Astrocyte of the hippocampus (primary cell): ENCODE results near the gene ISY1.
"Not testable (repeated sequence)": the region's sequence is repeated elsewhere in the genome, so short reads cannot be mapped to it uniquely, and the experiment has no call there.

Source experiments
- DNase-seq: peaks from one replicate; pipeline ENCODE4 v3.0.0; 2011; ENCODE audit warnings: low read depth, low spot score

Gene ISY1

DNA sequence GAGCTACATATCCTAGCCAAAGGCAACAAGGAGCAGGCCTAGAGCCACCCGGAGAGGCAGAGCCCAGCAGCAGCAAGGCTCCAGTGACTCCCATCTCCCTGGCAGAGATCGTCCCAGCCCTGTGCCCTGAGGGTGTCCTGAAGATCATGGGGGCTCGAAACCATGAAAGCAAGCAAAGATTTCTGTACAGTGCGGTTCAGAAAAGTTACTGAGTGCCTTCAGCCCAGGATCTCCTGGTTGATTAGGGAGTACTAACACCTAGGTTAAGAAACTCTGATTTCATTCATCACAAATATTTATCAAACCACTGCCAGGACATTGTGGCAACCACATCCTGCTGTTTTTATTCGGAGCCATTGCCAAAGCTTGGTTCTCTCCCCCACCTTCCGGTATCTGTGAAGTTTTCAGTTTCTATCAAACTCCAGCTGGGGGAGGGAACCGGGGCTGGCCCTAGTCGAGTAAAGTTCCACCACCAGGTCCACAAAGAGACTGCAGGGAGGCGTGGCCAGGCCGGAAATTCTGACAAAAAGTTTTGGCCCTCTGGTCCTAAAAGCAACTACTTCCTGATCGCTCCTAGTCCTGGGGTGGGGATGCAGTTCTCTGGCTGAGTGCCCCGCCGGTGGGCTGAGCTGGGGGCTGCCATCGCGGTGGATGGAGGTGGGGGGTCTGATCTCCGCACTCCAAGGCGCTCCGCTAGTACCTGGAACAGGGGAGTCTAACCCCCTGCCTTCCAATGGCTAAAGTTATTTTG lies 40.4 kb downstream of the ISY1 start:
- DNase-seq: peak; percentile 92

DNA sequence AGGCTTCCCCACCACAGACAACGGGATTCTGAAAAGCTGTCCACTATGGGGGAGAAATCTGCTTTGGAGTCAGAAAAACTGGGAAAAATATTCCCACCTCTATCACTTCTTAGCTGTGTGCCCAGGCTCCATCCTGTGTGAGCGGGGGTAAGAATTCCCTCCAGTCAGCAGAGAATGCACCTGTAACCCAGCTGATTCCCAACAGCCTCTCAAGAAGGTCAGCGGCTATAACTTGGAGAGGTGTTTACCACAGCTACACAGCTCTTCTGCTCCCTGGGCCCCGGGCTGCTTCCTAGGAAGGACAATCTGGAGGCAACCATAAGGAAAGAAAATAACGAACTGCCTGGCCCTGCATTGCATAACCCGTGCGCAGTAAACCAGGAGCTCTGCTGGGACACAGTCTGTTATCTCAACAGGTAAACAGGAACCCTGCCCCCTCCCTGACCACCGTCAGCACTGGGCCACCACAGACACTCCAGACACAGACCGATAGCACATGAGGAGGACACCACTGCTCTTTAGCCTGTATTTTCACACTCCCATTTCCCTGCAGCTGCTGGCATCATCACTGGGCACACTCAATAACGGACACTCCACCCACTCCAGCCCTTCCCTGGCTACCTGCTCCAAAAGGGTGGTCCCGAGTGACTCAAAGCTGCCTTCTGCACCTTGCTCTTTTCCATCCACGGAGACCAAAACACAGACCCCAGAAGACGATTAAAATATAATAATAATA lies 41.3 kb downstream of the ISY1 start:
- DNase-seq: no peak

DNA sequence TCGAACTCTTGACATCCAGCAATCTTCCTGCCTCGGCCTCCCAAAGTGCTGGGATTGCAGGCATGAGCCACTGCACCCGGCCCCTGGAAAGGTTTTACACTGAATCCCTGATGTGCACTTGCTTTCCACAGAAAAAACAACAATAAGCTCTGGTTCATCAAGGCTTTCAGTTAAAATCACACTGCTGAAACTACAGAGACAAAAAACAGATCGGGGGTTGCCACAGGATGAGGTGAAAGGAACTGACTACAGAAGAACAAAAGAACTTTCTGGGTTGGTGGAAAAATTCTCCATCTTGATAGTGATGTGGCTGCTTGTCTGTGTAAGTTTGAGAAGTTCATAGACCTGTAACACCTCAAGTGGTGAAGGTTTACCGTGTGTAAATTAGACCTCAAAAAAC lies 42.1 kb downstream of the ISY1 start:
- DNase-seq: no peak

DNA sequence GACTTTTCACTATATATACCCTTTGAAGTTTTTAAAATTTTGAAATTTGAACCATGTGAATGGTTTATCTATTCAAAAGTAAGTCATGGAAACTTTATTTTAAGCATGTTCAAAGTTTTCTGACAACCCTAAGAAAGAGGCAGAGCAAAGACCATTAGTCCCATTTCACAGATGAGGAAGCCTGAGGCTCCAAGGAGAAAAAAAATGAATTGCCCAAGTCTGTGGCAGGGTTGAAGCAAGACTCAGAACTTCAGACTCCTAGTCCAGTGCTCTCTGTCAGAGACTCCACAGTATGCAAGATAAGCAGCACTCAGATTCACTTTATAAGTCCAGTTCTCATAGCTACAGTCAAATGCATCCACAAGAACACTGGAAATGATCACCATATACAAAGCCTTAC lies 43.7 kb downstream of the ISY1 start:
- DNase-seq: no peak

DNA sequence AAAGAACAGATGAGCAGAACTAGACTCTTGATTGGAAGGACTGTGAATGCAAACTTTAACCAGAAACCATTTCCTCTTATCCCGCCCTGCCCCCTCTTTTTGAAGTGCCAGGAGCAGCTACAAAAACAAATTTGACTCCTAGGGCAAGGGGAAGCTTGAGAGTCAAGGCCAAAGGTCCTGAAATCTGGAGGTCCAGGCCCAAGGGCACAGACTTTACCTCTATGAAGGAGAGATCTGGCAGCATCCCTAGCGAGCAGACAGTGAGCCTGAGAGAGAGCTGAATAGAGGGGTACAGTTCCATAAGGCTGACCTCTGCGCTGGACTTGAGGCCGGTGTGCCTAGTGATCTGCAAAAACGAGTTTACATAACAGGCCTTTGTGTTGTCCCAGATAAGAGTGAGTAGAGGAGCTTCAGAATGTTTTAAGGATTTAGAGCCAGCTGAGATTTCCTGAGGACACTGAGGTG lies 44.3 kb downstream of the ISY1 start:
- DNase-seq: no peak

DNA sequence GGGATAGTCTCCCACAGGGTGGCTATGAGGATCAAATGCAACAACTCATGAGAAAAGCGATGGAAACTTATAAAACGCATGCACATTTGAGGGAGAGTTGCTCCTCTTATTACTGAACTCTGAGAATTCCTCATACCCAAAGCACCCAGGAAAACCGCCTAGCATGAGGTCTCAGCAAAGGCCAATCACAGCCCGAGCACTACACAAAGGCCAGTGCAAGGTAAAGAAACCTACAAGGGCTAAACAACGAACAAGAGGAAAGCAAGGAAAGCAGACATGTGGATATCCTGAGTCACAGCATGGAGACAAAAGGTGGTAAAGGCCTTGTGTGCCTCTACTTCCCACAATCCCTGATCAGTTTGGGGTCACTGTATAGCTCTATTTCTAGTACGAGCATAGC lies 46.4 kb downstream of the ISY1 start:
- no peak for DNase-seq

DNA sequence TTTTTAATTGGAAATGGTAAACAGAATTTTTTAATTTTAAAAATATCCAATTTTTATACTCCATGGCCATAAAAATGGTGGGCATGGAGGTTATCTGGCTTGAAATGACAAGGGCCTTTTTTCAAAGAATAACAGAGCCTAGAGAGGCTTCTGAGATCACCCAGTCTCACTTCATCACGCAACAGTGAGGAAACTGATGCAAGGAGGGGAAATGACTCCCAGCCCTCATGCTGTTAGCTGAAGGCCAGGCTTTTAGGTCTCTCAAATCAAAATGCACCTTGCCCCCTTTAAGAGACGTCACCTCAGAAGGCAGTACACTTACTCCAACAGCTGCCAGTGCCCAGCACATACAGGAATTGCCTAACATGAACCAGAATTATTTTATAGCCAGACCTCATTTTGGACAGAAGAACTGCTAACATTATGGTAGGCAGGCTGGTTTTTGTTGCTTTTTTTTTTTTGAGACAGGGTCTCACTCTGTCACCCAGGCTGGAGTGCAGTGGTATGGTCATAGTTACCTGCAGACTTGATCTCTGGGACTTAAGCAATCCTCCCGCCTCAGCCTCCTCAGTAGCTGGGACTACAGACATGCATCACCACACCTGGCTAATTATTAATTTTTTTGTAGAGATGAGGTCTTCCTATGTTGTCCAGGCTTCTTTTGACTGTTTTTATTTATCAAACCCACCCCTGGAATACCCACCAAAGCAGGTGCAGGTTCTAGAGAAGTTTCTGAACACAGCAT lies 48.4 kb downstream of the ISY1 start:
- no peak for DNase-seq

DNA sequence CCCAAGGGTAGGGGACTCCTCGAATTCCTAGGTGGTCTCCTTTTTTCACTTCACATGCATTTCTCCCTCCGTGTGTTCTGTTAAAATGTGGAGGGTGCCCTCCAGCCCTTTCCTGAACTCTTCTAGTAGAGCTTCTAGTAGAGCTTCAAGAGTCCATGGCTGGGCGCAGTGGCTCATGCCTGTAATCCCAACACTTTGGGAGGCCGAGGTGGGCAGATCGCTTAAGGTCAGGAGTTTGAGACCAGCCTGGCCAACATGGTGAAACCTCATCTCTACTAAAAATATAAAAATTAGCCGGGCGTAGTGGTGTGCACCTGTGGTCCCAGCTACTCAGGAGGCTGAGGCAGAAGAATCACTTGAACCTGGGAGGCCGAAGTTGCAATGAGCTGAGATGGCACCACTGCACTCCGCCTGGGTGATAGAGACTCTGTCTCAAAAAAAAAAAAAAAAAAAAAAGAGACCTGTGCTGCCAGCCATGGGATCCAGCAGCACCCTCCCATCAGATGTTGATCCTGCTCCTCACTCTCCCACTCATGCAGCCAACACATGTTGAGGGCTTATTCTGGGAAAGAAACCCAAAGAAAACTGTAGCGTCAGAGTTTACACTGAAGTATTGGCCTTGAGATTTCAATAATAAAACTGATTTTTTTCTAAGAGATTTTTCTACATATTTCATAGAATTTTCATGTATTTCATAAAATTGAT lies 49.6 kb downstream of the ISY1 start:
- not testable (repeated sequence) for DNase-seq

DNA sequence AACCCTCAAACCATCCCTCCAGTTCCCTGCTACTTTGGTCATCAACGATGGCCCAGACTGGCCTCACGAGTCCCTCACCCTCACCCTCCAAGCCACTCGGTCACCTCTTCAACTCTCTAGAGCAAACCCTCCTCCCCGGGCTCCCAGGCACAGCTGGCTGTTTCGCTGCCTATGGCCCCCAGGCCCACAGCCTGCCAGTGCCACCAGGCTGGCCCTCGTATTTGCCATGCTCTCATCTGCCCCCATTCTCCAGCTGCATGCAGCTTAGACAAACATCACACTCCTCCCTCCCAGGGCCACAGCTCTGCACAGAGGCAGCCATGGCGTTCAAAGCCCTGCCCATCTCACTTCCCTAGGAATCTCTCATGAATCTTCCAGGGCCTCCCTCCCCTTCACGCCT lies 53.1 kb downstream of the ISY1 start:
- no peak for DNase-seq

DNA sequence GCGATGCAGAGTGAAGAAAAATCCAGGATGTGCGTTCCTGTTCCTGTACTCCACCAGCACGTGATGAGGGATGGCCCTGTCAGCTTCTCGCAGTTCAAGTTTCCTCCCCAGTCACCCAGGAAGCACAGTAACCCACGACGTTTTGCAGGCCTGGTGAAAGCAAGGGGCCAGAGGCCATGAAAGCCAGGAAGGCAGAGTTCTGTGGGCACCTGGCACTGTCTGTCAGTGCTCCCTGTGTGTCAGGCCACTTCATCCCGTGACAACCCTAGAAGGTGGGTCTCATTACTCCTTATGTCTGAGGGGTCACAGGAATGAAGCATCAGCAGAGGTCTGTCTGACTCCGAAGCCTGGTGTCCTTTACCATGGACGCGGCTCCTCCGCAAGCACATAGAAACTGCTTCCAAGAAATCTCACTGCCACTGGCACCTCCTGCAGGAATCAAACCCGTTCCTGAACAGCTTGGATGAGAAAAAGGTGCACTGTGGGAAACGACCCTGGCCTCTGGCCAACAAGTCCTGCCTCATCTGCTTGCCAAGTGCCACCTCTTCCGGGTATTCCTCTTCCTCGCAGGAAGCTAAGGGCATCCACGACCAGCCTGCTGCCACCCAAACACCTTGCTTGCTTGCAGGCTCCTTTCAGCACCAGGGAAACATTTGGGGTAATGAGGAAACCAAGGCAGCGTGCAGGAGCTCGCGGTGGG lies 53.8 kb downstream of the ISY1 start:
- DNase-seq: no peak

DNA sequence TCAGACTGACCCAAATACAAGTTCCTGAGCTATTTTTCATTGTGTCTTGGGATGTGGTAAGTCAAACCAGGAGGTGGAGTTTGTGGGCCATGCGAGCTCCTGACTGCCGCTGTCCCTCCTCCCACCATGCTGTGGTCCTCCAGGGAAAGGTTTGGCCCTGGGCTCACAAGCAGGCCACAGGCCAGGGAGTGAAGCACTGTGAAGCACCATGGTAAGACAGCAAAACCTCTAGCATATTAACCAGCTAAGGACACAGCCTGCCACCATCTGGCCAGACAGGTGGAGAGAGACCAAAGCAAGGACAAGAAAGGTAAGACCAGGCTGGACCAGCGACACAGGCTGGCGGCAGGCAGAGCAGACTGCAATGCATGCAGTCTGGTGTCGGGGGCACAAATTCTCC lies 54.5 kb downstream of the ISY1 start:
- DNase-seq: no peak

DNA sequence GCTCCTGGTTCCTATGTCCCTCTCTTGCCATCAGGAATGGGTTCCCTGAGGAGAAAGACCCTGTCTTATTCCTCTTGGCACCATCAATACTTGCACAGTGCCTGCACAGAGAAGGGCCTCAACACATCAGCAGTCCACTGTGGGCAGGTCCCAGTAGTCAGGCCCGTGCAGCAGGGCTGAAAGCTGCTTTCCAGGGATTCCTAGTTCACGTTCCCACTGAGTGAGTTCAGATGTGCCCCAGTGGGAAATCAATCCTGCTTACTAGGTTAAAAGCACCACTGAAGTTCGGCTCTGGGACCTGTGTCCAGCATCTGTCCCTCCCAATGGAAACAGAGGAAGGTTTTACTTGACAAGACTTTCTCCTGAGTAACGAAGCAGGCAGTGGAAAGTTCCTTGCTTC lies 55.0 kb downstream of the ISY1 start:
- DNase-seq: no peak

DNA sequence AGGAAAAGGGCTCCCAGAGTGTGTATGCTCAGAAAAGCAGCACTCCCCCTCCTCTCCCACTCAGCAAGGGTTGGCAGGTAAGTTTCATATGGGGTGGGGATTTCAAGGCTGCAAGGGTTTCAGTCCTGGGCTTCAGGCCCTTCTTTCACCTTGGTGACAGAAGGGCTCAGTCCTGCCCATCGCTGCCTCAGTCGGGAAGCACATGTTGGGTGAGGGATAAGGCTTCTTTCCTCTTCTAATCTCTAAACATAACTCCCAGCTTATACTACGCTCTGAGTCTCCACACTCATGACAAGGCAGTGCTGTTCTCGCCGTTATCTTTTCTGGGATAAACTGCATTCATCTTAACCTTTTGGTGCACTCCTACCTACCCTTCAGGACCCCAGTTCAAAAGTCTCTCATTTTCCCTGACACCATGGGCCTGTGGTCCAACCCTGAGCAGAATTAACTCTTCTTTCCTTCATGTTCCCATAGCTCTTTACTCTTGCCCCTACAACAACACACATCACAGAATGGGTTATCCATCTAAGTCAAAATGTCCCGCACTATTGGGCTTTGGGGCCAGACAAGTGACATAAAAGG lies 56.3 kb downstream of the ISY1 start:
- DNase-seq: no peak

DNA sequence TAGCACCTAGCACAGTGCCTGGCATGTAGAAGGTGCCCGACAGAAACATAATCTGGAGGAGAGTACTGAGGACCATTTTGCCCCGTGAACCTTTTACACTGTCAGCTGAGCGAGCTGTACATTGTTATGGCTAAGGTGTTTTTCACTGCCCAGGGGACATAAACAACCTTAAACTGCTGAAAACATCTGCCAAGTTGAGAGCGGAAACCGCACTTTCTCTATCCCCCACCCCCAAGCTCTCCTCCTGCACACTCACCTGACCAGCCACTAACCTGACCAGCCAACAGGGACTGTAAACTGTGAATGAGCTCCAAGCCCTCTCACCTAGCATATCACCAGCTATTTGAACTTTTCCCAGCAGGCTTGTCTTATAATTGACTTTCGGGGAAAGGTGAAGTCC lies 56.8 kb downstream of the ISY1 start:
- no peak for DNase-seq

DNA sequence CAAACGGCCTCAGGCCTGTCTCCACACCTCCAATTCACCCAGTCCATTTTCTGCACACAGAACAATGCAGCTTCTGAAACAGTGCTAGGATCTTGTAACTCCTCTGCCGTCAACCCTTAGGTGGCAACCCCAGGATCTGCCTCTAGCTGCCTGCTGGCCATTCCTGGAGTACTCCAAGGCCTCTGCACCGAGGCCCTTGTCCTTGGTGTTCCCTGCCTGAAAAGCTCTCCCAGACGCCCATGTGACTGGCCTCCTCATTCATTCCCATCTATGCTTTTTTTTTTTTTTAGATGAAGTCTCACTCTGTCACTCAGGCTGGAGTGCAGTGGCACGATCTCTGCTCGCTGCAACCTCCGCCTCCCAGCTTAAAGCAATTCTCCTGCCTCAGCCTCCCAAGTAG lies 57.6 kb downstream of the ISY1 start:
- no peak for DNase-seq

DNA sequence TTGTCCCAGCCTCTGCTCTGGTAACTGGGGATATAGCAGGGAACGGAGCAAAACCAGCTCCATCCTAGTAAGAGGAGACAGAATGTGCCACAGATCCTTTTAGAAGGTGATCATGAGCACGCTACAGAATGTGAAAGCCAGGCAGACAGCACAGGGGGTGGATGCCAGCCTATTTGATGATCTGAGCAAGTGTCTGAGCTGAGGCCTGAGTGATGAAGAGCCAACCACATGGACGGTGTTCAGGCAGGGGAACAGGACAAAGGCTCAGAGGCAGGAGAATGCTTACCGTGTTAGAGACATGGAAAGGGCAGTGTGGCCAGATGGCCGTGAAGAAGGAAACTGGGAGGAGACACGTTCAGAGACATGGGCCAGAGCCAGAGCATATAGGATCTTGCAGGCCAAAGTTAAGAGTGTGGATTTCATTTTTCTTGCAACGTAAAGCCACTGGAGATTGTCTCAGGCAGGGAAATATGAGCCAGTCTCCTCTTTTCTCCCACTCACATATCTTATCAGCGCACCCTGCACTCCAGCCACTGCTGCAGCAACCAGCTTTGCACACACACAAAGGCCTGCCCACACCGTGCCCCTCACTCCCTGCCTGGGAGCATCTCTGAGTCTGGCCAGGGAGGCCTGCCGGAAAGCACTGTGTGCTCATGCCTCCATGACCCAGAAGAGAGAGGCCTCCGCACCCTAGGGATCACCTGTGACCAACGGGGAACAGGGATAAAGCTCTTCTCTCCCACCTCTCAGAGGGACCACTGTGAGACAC lies 59.3 kb downstream of the ISY1 start:
- no peak for DNase-seq

DNA sequence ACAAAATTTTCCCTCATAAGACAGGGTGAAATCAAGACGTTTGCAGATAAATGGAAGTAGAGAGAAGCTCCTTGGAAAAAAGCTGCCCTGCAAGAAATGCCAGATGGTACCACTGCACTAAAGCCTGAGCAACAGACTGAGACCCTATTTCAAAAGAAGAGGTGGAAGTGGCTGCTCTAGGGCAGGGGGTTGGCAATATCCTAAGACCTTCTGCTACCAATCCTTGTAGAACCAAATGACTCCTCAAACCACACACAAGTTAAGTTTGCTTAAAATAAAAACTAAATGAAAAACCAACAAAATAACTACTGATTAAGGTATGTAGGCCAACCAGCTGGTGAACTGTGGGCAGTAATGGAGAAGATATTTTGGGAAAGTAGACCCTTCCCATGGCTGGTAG lies 60.6 kb downstream of the ISY1 start:
- no peak for DNase-seq

DNA sequence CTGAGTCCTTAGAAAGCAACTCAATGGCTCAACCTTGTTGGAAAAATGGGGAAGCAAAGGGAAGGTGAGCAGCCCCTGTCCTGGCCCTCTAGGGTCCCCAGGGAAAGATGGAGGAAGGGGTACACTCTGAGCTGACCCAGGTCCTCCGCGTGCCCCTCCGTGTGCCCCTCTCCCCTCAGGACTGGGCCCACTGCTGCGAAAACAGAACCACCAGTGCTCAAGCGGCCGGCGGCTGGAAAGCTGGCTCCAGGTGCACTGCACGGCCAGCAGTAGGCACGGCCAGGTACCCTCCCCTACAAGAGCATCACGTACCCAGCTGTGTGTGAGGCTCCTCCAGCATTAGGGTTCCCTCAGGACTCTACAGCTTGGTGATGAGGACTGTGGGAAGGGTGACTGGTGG lies 65.6 kb downstream of the ISY1 start:
- DNase-seq: no peak

DNA sequence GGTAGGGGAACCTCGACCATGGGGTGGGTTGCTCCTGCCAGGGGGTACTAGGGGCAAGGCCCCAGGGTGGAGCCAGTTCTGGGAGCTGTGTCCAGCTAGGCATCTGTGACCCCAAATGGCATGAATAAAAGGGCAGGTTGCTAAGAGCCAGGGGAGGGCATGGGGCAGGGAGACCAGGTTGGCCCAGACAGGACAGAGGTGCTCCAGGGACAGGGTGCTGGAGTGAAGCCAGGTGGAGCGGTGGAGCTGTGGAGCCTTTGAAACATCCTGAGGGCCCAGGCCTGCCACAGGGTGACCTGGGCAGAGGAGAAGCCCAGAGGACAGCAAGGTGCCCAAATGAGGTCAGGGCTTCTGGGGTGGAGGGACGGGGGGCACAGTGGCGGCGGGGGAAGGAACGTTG lies 72.6 kb downstream of the ISY1 start:
- not testable (repeated sequence) for DNase-seq

DNA sequence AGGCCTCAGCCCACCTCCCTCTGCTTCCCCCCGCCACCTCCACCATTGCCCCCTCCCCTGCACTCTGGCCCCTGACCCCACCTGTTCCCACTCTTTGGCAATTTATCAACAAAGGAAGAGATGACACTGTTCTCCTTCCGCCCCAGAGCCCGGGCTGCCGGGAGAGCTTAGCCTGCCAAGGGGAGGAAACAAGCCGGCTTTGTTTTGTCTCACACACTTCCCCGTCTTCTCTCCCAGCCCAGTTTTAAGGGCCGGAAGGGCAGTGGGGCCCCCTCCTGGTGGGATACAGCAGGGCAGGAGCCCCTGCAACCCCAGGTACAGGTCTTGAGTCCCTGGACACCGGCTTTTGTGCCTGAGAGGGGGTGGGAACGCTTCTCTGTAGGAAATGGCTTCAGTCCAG lies 73.0 kb downstream of the ISY1 start:
- DNase-seq: peak; percentile 55
